HUES6 (cell line): Measurements from ENCODE around the gene PRKACG.
"Not testable (repeated sequence)": the region's sequence is repeated elsewhere in the genome, so short reads cannot be mapped to it uniquely, and the experiment has no call there.

Source experiments
- H3K27ac ChIP-seq: 2 replicates; pipeline ENCODE4 v1.7.0; 2013; ENCODE audit warnings: low read depth, mild to moderate bottlenecking, low read length, inconsistent platforms
- H3K27me3 ChIP-seq: 2 replicates; pipeline ENCODE4 v1.6.1; 2013; ENCODE audit warnings: low read length; ENCODE audit not compliant: control insufficient read depth, insufficient read depth
- H3K36me3 ChIP-seq: 2 replicates; pipeline ENCODE4 v1.6.1; 2013; ENCODE audit warnings: low read length; ENCODE audit not compliant: control insufficient read depth, insufficient read depth
- H3K4me1 ChIP-seq: 2 replicates; pipeline ENCODE4 v1.6.1; 2013; ENCODE audit warnings: low read length; ENCODE audit not compliant: control insufficient read depth, insufficient read depth
- H3K4me3 ChIP-seq: 2 replicates; pipeline ENCODE4 v1.5.1; 2013; ENCODE audit warnings: low read depth, low read length
- H3K9ac ChIP-seq: one replicate; pipeline ENCODE4 v1.6.1; 2013; ENCODE audit warnings: mild to moderate bottlenecking, low read length
- H3K9me3 ChIP-seq: 2 replicates; pipeline ENCODE4 v1.6.1; 2013; ENCODE audit warnings: low read depth, low read length; ENCODE audit not compliant: control insufficient read depth, insufficient read depth

The PRKACG gene

DNA sequence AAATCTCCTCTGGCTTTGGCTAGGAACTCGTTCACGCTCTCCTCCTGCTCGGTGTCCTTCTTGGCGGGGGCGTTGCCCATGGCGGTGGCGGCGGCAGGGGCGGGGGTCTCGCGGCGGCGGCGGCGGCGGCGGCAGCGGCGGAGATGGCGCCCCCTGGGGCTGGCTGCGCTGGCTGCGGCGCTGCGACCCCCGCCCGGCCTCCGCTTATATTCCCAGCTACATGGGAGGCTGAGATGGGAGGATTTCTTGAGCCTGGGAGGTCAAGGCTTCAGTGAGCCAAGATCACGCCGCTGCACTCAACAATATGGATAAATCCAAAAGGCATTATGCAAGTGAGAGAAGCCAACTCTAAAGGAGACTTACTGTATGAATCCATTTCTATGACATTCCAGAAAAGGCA is at the start of gene PRKACG:
Gene PRKACG, minus strand, starts transcription at position 101 of the 400 bp plus-strand sequence. Its CDS starts 21 bp downstream, at position 80.
- Histone ChIP-seq H3K27ac (no peak within 1 kb of the TSS), H3K36me3 (no peaks in the 10 kb centered on the region), H3K4me3 (no peak within 1 kb of the TSS), H3K4me1 (peaks cover 9% of the 10 kb centered on the region; the same call in 1 of the 2 replicates), H3K9ac (no peak within 1 kb of the TSS), H3K27me3 (no peaks in the 10 kb centered on the region), H3K9me3 (peaks cover 8% of the 10 kb centered on the region)

DNA sequence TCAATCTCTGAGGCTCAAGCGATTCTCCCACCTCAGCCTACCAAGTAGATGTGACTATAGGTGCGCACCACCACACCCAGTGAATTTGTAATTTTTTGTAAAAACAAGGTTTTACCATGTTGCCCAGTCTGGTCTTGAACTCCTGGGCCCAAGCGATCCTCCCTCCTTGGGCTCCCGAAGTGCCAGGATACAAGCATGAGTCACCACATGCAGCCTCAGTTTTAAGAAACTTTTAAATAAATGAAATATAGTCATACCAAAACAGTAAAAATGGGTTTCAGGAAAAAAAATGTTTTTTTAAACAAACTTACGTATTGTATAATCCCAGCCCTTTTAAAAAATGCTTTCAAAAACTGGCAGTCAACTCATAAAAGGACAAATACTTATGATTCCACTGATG is 48.3 kb upstream of the PRKACG start:
- Histone ChIP-seq H3K9ac (no peak overlapping the region), H3K36me3 (peaks cover 39% of the 10 kb centered on the region), H3K27ac (no peak overlapping the region)

DNA sequence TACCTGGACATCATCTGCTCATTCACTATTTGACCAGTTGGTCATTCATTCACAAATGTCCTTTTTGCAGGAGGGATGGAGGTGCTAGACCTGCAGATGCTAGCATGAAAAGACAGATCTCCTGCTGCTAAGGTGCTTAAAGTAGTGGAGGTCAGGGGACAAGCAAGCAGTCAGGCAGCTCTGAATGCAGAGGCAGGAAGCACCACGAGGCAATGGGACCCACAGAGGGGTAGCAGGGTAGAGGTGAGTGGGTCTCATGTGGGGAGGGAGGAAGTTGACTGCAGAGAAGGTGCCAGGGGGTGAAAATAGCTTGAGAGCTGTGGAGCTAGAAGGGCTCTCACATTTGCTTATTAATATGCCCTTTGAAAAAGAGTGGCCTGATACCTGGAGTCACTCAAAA is 46.9 kb upstream of the PRKACG start:
- Histone ChIP-seq H3K4me1 (peaks cover 19% of the 10 kb centered on the region), H3K36me3 (peaks cover 39% of the 10 kb centered on the region), H3K9me3 (no peaks in the 10 kb centered on the region), H3K9ac (no peak overlapping the region), H3K27me3 (no peaks in the 10 kb centered on the region), H3K4me3 (no peak overlapping the region), H3K27ac (no peak overlapping the region)

More for the DNA sequence above, 48.3 kb upstream of the PRKACG start:
- no peaks in the 10 kb centered on the region for H3K9me3 ChIP-seq
- peaks cover 27% of the 10 kb centered on the region for H3K4me1 ChIP-seq
- no peaks in the 10 kb centered on the region for H3K27me3 ChIP-seq
- H3K4me3 ChIP-seq: no peak overlapping the region

DNA sequence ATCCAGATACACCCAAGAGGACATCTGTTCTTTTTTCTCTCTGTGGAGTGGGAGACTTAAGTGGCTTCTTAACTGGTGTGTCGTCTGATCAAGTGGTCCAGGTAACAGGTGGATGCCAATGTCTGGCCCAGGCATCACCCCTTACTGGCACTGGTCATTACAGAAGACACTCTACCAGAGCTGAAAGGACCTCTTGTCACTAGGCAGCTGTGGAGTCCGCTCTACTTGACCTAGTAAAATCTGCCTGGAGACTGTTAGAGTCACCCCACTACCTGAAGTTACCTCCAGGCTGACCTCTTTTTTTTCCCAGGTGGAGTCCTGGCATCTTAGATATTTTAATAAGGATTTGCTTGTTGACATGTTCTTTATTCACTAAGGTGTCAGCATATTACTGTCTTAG is 44.2 kb upstream of the PRKACG start:
- Histone ChIP-seq H3K4me3 (no peak overlapping the region), H3K9me3 (no peaks in the 10 kb centered on the region), H3K9ac (no peak overlapping the region), H3K27me3 (no peaks in the 10 kb centered on the region), H3K4me1 (peaks cover 6% of the 10 kb centered on the region; the same call in 1 of the 2 replicates), H3K27ac (no peak overlapping the region), H3K36me3 (peaks cover 33% of the 10 kb centered on the region)

DNA sequence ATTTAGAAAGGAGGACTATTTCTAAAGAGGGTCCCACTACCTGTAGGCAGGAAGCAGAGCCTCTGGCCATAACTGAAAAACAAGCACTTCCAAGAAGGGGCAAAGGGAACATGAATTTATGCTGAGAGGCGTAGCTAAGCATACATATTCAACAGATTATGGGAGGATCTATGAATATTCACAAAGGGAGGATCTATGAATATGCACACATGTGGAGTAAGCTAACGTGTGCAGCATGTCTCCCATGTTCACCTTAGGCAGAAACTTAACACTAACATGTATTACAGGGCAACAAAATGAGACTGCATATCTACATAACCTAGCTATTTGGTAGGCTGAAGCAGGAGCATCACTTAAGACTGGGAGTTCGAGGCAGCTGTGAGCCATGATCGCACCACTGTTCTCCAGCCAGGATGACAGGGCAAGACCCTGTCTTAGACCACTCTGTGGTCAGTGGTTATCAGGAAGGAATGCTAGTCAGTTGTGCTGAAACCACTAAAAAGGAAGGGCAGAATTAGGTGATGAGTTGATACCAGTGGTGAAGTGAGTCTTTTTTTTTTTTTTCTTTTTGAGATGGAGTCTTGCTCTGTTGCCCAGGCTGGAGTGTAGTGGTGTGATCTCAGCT is 42.4 kb upstream of the PRKACG start:
- H3K4me1 ChIP-seq: peaks cover 6% of the 10 kb centered on the region; the same call in 1 of the 2 replicates
- no peak overlapping the region for H3K27ac ChIP-seq
- H3K9me3 ChIP-seq: no peaks in the 10 kb centered on the region
- peaks cover 35% of the 10 kb centered on the region for H3K36me3 ChIP-seq
- H3K9ac ChIP-seq: no peak overlapping the region
- H3K27me3 ChIP-seq: no peaks in the 10 kb centered on the region
- H3K4me3 ChIP-seq: no peak overlapping the region

DNA sequence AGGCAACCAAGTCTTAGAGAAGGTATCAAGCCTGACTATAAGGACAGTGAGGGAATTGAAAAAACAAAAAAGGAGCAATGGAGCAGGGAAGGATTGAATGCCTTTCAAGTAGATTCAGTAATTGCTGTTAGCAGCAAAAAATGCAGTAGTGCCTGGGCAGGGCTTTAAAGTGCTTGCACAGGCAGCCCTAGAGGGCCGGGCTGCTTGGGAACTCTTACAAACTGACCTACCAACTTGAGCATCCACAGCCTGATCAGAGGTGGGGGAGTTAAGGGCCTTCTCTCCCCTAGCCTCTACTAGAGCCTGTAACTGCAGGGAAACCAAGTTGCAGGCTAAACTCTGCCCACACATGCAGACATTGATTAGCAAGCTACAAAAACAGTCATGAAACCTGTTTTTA is 41.1 kb upstream of the PRKACG start:
- Histone ChIP-seq H3K27ac (no peak overlapping the region), H3K4me3 (no peak overlapping the region), H3K4me1 (no peaks in the 10 kb centered on the region; the same call in 1 of the 2 replicates), H3K9ac (no peak overlapping the region), H3K27me3 (no peaks in the 10 kb centered on the region), H3K36me3 (peaks cover 33% of the 10 kb centered on the region), H3K9me3 (no peaks in the 10 kb centered on the region)

DNA sequence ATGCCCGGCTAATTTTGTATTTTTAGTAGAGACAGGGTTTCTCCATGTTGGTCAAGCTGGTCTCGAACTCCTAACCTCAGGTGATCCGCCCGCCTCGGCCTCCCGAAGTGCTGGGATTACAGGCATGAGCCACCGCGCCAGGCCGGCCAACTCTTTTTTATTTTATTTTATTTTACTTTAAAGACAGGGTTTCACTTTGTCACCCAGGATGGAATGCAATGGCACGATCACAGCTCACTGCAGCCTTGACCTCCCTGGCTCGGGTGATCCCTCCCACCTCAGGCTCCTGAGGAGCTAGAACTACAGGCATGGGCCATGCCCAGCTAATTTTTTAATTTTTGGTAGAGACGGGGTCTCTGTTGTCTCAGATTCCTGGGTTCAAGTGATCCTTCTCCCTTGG is 37.0 kb upstream of the PRKACG start:
- H3K27ac ChIP-seq, H3K9ac ChIP-seq, H3K4me3 ChIP-seq, H3K9me3 ChIP-seq, H3K27me3 ChIP-seq, H3K4me1 ChIP-seq: not testable (repeated sequence)
- peaks cover 45% of the 10 kb centered on the region for H3K36me3 ChIP-seq

DNA sequence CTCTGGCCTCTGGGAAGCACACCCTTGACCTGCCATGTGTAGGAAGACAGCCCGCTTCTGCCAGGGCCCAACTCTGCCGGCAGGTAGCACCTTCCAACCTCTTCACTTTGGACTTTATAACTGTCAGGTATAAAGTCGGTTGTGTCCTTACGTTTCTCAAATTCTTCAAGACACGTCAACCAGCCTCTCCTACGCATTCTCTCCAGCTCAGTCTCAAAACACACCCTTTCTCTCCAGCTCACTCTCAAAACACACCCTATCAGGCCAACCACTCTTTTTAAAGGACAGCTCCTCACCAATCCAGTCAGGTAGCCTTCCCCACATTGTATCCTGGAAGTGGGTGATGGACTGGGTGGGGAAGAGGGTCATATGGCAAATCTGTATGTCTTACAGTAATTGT is 35.2 kb upstream of the PRKACG start:
- H3K27me3 ChIP-seq: no peaks in the 10 kb centered on the region
- H3K4me1 ChIP-seq: peaks cover 21% of the 10 kb centered on the region
- H3K27ac ChIP-seq: no peak overlapping the region
- H3K9ac ChIP-seq: no peak overlapping the region
- peaks cover 39% of the 10 kb centered on the region for H3K36me3 ChIP-seq
- H3K9me3 ChIP-seq: no peaks in the 10 kb centered on the region
- no peak overlapping the region for H3K4me3 ChIP-seq

DNA sequence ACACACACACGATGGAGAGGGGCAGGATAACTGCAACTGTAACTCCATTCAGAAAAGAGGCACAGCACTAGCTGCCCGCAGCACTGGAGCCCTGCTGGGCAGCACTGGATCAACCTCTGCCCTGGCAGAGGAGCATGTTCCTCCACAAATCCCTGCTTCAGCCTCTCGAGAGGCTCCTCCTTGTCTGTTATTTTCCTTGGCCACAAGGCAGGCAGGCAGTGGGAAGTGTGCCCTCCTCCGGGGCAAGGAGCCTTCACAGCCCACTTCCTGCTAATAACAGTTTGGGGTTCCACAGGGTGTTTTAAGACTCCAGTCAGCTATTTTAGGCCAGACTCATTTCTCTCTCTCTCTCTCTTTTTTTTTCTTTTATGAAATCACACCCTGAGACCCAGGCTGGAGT is 33.5 kb upstream of the PRKACG start:
- no peak overlapping the region for H3K4me3 ChIP-seq

DNA sequence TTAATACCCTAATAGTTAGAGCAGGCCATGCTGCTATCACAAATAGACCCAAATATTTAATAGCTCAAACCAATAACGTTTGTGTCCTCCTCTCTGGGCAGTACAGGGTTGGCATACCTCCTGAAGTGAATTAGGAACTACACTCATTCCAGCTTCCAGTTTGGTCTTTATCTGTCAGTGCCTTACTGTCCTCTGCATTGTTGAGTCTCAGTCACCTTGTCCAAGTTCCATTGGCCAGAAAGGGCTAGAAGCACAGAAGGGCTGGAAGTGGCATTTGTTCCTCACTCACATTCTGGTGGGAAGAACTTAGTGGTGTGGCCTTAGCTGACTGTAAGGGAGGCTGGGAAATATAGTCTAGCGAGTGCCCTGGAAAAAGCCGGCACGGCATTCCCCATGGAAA is 32.8 kb upstream of the PRKACG start:
- H3K4me3 ChIP-seq: no peak overlapping the region
- no peaks in the 10 kb centered on the region for H3K27me3 ChIP-seq
- H3K9ac ChIP-seq: no peak overlapping the region
- H3K4me1 ChIP-seq: peaks cover 35% of the 10 kb centered on the region
- peaks cover 36% of the 10 kb centered on the region for H3K36me3 ChIP-seq
- no peaks in the 10 kb centered on the region for H3K9me3 ChIP-seq
- H3K27ac ChIP-seq: no peak overlapping the region

More for the DNA sequence above, 33.5 kb upstream of the PRKACG start:
- H3K9me3 ChIP-seq: no peaks in the 10 kb centered on the region
- peaks cover 30% of the 10 kb centered on the region for H3K4me1 ChIP-seq
- peaks cover 39% of the 10 kb centered on the region for H3K36me3 ChIP-seq
- no peak overlapping the region for H3K27ac ChIP-seq
- no peaks in the 10 kb centered on the region for H3K27me3 ChIP-seq
- no peak overlapping the region for H3K9ac ChIP-seq

DNA sequence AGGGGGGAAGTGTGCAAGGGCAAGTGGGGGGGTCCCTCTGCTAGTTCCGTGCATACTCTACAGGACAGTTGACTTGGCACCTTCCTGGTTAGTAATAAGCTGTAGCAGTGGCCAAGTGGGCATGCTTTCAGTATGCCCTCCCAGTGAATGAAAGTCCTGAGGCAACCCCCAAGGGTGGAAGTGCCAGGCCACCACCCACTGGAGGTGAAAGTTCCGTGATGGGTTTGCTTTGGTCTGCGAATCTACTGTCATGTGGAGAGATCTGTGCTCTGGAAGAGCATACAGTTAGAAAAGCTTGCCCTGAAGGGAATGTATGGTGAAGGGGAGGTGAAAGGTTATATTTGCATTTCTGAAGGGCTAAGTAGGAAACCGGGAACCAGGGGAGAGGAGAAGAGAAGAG is 31.9 kb upstream of the PRKACG start:
- Histone ChIP-seq H3K27ac (no peak overlapping the region), H3K36me3 (peaks cover 36% of the 10 kb centered on the region), H3K4me3 (no peak overlapping the region), H3K4me1 (peaks cover 39% of the 10 kb centered on the region), H3K9ac (no peak overlapping the region), H3K27me3 (no peaks in the 10 kb centered on the region), H3K9me3 (no peaks in the 10 kb centered on the region)
